GM23338 (cell line): ENCODE results near the gene RAB31. TPM values are rescaled to one million over a fixed set of nuclear protein-coding genes. Genes with fewer than 3 reads are reported as not detected.

Source experiments
- ATAC-seq: fragments of 200-7000 bp; cut with Tn5 transposase; 3 replicates; pipeline ENCODE4 v1.9.1; 2020
- DNase-seq: peaks from one replicate; pipeline ENCODE4 v3.0.0-alpha.2; 2015; ENCODE audit warnings: low spot score
- H2AFZ ChIP-seq: fragments of 200-600 bp; sonication (generic); 2 replicates; pipeline ENCODE4 v1.8.0; 2016; ENCODE audit warnings: antibody characterized with exemption, mild to moderate bottlenecking, moderate library complexity
- H3F3A ChIP-seq: fragments of 200-600 bp; sonication (generic); replicated peaks from 2 replicates; pipeline ENCODE4 v1.8.0; 2017; ENCODE audit warnings: antibody characterized with exemption, mixed run types, low read depth
- H3K27ac ChIP-seq: fragments of 200-600 bp; sonication (generic); 2 replicates; pipeline ENCODE4 v1.6.1; 2016; ENCODE audit warnings: low read depth
- H3K27me3 ChIP-seq: fragments of 200-600 bp; sonication (generic); 2 replicates; pipeline ENCODE4 v1.8.0; 2016; ENCODE audit warnings: mild to moderate bottlenecking, mixed run types, moderate library complexity; ENCODE audit not compliant: insufficient read depth
- H3K36me3 ChIP-seq: fragments of 200-600 bp; sonication (generic); 2 replicates; pipeline ENCODE4 v1.8.0; 2016; ENCODE audit warnings: mild to moderate bottlenecking; ENCODE audit not compliant: insufficient read depth
- H3K4me1 ChIP-seq: fragments of 200-600 bp; sonication (generic); 2 replicates; pipeline ENCODE4 v1.8.0; 2016; ENCODE audit warnings: mild to moderate bottlenecking, moderate library complexity; ENCODE audit not compliant: insufficient read depth
- H3K4me2 ChIP-seq: fragments of 200-600 bp; sonication (generic); 2 replicates; pipeline ENCODE4 v1.7.1; 2017; ENCODE audit warnings: mixed run types
- H3K4me3 ChIP-seq: fragments of 200-600 bp; sonication (generic); 2 replicates; pipeline ENCODE4 v1.6.1; 2016; ENCODE audit warnings: mixed run types
- H3K79me2 ChIP-seq: fragments of 200-600 bp; sonication (generic); replicated peaks from 2 replicates; pipeline ENCODE4 v1.8.0; 2017; ENCODE audit warnings: mild to moderate bottlenecking; ENCODE audit not compliant: insufficient read depth
- H3K9me2 ChIP-seq: fragments of 200-600 bp; sonication (generic); 2 replicates; pipeline ENCODE4 v1.8.0; 2017; ENCODE audit not compliant: insufficient read depth
- H4K20me1 ChIP-seq: fragments of 200-600 bp; sonication (generic); replicated peaks from 2 replicates; pipeline ENCODE4 v1.8.0; 2017; ENCODE audit warnings: mild to moderate bottlenecking; ENCODE audit not compliant: insufficient read depth
- H3K27ac Mint-ChIP-seq: 2 replicates; pipeline ENCODE4 v1.8.0; 2020; ENCODE audit warnings: inconsistent platforms, mild to moderate bottlenecking, moderate library complexity, mixed read lengths
- H3K27me3 Mint-ChIP-seq: 3 replicates; pipeline ENCODE4 v1.8.0; 2022; ENCODE audit warnings: low read depth, mild to moderate bottlenecking, moderate library complexity, mixed read lengths, inconsistent platforms; ENCODE audit not compliant: insufficient read depth, poor library complexity
- H3K36me3 Mint-ChIP-seq: 3 replicates; pipeline ENCODE4 v1.8.0; 2021; ENCODE audit warnings: low read depth, mild to moderate bottlenecking, inconsistent platforms, moderate library complexity, mixed read lengths
- H3K4me1 Mint-ChIP-seq: 3 replicates; pipeline ENCODE4 v1.8.0; 2020; ENCODE audit warnings: mild to moderate bottlenecking, inconsistent platforms, mixed read lengths
- H3K4me3 Mint-ChIP-seq: 3 replicates; pipeline ENCODE4 v1.8.0; 2021; ENCODE audit warnings: moderate library complexity, mild to moderate bottlenecking, inconsistent platforms, mixed read lengths
- H3K9me3 Mint-ChIP-seq: 3 replicates; pipeline ENCODE4 v1.8.0; 2020; ENCODE audit warnings: moderate library complexity, mild to moderate bottlenecking, inconsistent platforms, mixed read lengths
- CREB1 ChIP-seq: fragments of 250-450 bp; sonication (Bioruptor Pico); IDR thresholded peaks from 2 replicates; pipeline ENCODE4 v1.5.0; 2020; ENCODE audit warnings: low read depth, mild to moderate bottlenecking, moderate library complexity
- EZH2 ChIP-seq: fragments of 200-600 bp; sonication (generic); IDR thresholded peaks from one replicate; pipeline ENCODE4 v1.8.0; 2017; ENCODE audit warnings: antibody characterized with exemption, mild to moderate bottlenecking, low read depth; ENCODE audit not compliant: unreplicated experiment
- EZH2phosphoT487 ChIP-seq: fragments of 200-600 bp; sonication (generic); IDR thresholded peaks from one replicate; pipeline ENCODE4 v1.8.1; 2018; ENCODE audit warnings: antibody characterized with exemption; ENCODE audit not compliant: unreplicated experiment
- JUNB ChIP-seq: IDR thresholded peaks from one replicate; pipeline ENCODE4 v1.6.1; 2016; ENCODE audit warnings: antibody characterized with exemption; ENCODE audit not compliant: unreplicated experiment
- NANOG ChIP-seq: IDR thresholded peaks from 2 replicates; pipeline ENCODE4 v1.6.1; 2016; ENCODE audit warnings: antibody characterized with exemption, borderline replicate concordance
- POLR2AphosphoS5 ChIP-seq: IDR thresholded peaks from 2 replicates; pipeline ENCODE4 v1.6.1; 2016; ENCODE audit warnings: antibody characterized with exemption, low read depth
- STAT1 ChIP-seq: IDR thresholded peaks from one replicate; pipeline ENCODE4 v1.6.1; 2016; ENCODE audit warnings: antibody characterized with exemption; ENCODE audit not compliant: unreplicated experiment
- ZNF114 ChIP-seq: fragments of 250-450 bp; sonication (Bioruptor Pico); IDR thresholded peaks from 2 replicates; pipeline ENCODE4 v1.5.0; 2020; ENCODE audit warnings: mild to moderate bottlenecking, moderate library complexity
- ZNF331 ChIP-seq: fragments of 250-450 bp; sonication (Bioruptor Pico); IDR thresholded peaks from 2 replicates; pipeline ENCODE4 v1.5.0; 2020; ENCODE audit warnings: low read depth, mild to moderate bottlenecking, moderate library complexity
- polyA plus RNA-seq: library from polyadenylated mRNA; unstranded; fragments of >200 nt; fragmentation: Nextera tagmentation; extraction: Ambion mirVana; gene quantifications from 2 replicates; pipeline ENCODE4 v1.2.1, GENCODE V29; 2016
- total RNA-seq: library from RNA; depleted of rRNA; stranded (reverse); fragments of >200 nt; shearing (Covaris generic); gene quantifications from 2 replicates; pipeline ENCODE4 v1.2.3, GENCODE V29; 2014
- TF ChIP-seq, protein P1 (sequence below): IDR thresholded peaks from 2 replicates; pipeline ENCODE4 v1.6.1; 2016; ENCODE audit warnings: antibody characterized with exemption
- TF ChIP-seq, protein P2 (sequence below): IDR thresholded peaks from one replicate; pipeline ENCODE4 v1.6.1; 2018; ENCODE audit warnings: antibody characterized with exemption; ENCODE audit not compliant: unreplicated experiment
- TF ChIP-seq, protein P3 (sequence below), 2 experiments: fragments of 200-600 bp in 1 of 2; sonication (generic) in 1 of 2; conservative IDR thresholded peaks; 2 replicates each; pipeline versions ENCODE4 v1.5.1 to v1.6.1; 2016 to 2017; ENCODE audit warnings: antibody characterized with exemption in 2 of 2, low read depth in 2 of 2, mild to moderate bottlenecking in 2 of 2, moderate library complexity in 1 of 2

RAB31 gene
- total and polyA plus RNA-seq, 2 experiments from 2014 or later: 33.8 to 46.1 TPM

DNA sequence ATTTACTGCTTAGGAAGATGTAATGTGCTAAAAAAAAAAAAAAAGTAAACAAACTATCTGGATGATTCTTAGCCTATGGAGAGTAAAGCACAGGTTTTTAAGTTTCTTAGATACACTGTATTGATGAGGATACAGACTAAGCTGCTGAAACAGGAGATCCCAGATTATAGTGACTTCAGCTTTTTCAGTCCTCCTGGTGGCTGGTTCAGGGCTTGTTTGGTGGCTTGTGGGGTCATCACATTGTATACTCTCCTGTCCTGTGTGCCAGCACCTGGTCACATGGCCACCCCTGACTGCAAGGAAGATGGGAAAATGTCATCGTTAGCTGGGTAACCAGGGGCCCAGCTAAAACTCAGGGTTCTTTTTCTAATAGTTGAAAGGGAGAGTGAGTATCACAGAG, 31.4 kb downstream of the RAB31 start (continued):
- TF ChIP-seq, protein P1, sequence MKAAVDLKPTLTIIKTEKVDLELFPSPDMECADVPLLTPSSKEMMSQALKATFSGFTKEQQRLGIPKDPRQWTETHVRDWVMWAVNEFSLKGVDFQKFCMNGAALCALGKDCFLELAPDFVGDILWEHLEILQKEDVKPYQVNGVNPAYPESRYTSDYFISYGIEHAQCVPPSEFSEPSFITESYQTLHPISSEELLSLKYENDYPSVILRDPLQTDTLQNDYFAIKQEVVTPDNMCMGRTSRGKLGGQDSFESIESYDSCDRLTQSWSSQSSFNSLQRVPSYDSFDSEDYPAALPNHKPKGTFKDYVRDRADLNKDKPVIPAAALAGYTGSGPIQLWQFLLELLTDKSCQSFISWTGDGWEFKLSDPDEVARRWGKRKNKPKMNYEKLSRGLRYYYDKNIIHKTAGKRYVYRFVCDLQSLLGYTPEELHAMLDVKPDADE: no peak
- TF ChIP-seq CREB1 (no peak), JUNB (no peak), ZNF114 (CRISPR knock-in tag) (no peak)

DNA sequence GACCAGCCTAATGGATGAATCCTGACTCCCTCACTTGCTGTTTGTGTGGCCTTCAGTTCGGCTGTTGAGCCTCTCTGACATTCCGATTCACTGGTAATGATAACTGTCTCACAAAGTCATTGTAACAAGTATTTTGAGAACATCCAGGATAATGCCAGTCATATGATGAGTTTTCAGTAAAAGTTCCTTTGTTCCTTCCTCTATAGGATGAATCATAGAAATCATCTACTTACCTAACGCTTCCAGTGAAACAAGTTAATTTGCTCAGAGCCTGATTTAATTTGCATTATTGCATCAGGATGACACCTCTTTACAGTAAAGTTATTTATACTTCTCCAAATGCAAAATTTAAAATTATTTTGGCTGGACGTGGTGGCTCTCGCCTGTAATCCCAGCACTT, 32.0 kb downstream of the RAB31 start:
- H3K9me2 ChIP-seq: no peaks in the 10 kb centered on the region
- no peak overlapping the region for H3K4me3 ChIP-seq
- H3K4me2 ChIP-seq: no peak overlapping the region
- peaks cover 12% of the 10 kb centered on the region for H3K27me3 Mint-ChIP-seq
- ATAC-seq (no peak), DNase-seq (no peak)
- H3K27ac ChIP-seq: no peak overlapping the region
- H4K20me1 ChIP-seq: no peaks in the 10 kb centered on the region
- H3F3A ChIP-seq: no peaks in the 10 kb centered on the region; the same call in 1 of the 2 replicates
- H3K27me3 ChIP-seq: no peaks in the 10 kb centered on the region
- H2AFZ ChIP-seq: no peak overlapping the region
- TF ChIP-seq, protein P2, sequence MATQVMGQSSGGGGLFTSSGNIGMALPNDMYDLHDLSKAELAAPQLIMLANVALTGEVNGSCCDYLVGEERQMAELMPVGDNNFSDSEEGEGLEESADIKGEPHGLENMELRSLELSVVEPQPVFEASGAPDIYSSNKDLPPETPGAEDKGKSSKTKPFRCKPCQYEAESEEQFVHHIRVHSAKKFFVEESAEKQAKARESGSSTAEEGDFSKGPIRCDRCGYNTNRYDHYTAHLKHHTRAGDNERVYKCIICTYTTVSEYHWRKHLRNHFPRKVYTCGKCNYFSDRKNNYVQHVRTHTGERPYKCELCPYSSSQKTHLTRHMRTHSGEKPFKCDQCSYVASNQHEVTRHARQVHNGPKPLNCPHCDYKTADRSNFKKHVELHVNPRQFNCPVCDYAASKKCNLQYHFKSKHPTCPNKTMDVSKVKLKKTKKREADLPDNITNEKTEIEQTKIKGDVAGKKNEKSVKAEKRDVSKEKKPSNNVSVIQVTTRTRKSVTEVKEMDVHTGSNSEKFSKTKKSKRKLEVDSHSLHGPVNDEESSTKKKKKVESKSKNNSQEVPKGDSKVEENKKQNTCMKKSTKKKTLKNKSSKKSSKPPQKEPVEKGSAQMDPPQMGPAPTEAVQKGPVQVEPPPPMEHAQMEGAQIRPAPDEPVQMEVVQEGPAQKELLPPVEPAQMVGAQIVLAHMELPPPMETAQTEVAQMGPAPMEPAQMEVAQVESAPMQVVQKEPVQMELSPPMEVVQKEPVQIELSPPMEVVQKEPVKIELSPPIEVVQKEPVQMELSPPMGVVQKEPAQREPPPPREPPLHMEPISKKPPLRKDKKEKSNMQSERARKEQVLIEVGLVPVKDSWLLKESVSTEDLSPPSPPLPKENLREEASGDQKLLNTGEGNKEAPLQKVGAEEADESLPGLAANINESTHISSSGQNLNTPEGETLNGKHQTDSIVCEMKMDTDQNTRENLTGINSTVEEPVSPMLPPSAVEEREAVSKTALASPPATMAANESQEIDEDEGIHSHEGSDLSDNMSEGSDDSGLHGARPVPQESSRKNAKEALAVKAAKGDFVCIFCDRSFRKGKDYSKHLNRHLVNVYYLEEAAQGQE: no peak
- TF ChIP-seq EZH2phosphoT487 (no peak), ZNF114 (CRISPR knock-in tag) (no peak), POLR2AphosphoS5 (no peak), EZH2 (no peak), JUNB (no peak), NANOG (no peak), CREB1 (no peak), STAT1 (no peak), ZNF331 (no peak)
- TF ChIP-seq, protein P3, sequence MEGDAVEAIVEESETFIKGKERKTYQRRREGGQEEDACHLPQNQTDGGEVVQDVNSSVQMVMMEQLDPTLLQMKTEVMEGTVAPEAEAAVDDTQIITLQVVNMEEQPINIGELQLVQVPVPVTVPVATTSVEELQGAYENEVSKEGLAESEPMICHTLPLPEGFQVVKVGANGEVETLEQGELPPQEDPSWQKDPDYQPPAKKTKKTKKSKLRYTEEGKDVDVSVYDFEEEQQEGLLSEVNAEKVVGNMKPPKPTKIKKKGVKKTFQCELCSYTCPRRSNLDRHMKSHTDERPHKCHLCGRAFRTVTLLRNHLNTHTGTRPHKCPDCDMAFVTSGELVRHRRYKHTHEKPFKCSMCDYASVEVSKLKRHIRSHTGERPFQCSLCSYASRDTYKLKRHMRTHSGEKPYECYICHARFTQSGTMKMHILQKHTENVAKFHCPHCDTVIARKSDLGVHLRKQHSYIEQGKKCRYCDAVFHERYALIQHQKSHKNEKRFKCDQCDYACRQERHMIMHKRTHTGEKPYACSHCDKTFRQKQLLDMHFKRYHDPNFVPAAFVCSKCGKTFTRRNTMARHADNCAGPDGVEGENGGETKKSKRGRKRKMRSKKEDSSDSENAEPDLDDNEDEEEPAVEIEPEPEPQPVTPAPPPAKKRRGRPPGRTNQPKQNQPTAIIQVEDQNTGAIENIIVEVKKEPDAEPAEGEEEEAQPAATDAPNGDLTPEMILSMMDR (conservative IDR thresholded peaks at IDR 0.05; ENCODE audit: low read depth in 2 of 2): no peak
- H3K36me3 Mint-ChIP-seq: no peaks in the 10 kb centered on the region
- H3K4me1 Mint-ChIP-seq: peaks cover 40% of the 10 kb centered on the region
- H3K36me3 ChIP-seq: no peaks in the 10 kb centered on the region
- H3K4me1 ChIP-seq: peaks cover 36% of the 10 kb centered on the region
- no peak overlapping the region for H3K4me3 Mint-ChIP-seq
- peaks cover 12% of the 10 kb centered on the region; the same call in 1 of the 2 replicates for H3K79me2 ChIP-seq
- H3K9me3 Mint-ChIP-seq: no peaks in the 10 kb centered on the region
- H3K27ac Mint-ChIP-seq: no peak overlapping the region
